EL (cell line): ENCODE data around the gene PLXNC1.

Experiments used
- DNase-seq: peaks from one replicate; pipeline ENCODE4 v3.0.0-alpha.2; 2016

Gene PLXNC1

DNA sequence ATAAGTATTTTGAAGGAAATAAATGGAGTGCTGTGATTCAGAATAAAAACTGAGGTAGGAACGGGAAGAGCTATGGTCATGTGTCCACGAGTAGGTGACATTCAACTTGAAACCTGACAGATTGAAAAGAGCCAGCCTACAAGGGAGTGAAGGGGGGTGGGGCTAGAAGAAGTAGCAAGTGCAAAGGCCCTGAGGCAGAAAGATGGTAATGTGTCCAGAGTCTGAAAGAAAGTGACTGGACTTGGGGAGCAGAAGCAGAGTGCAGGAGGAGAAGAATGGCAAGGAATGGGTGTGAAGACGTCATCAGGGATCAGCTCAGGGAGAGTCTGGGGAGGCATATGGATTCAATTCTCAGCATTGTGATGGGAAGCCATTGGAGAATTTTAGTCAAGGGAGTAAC lies 13.7 kb downstream of the PLXNC1 start:
- DNase-seq, result no peak

DNA sequence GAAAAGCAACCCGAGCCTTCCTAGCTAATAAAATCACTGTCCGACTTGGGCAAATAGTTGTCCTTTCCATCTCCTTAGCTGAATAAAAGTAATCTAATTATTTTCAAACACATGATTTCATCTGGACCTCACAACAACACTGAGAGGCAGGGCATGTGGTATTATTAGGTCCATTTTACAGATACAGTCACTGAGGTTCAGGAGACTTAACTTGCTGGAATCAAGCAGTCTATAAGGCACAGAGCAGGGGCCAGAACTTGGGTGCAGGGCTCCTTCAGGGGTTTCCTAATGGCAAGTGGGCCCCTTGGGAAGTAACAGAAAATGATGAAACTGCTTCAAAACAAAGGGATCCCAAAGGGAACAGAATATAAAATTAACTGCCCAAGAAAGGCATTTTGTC lies 15.5 kb downstream of the PLXNC1 start:
- no peak for DNase-seq

DNA sequence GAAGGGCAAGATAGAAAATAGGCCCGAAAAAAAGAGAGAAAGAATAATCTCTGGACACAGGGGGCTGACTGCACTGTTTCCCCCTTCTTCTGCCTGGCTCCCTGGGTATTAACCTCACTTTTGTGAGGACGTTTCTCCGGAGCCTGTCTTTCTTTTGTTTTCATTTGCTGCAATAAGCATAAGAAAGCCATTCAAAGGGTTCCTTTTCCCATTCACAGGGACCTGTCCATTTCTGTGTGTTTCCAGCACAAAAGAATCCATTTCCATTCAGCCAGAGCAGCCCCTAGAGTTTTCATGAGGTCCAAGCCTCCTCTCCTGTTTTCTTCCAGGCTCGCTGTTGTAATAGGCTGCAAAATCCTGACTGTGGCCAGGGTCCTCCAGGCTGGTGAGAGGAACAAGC lies 16.8 kb downstream of the PLXNC1 start:
- no peak for DNase-seq

DNA sequence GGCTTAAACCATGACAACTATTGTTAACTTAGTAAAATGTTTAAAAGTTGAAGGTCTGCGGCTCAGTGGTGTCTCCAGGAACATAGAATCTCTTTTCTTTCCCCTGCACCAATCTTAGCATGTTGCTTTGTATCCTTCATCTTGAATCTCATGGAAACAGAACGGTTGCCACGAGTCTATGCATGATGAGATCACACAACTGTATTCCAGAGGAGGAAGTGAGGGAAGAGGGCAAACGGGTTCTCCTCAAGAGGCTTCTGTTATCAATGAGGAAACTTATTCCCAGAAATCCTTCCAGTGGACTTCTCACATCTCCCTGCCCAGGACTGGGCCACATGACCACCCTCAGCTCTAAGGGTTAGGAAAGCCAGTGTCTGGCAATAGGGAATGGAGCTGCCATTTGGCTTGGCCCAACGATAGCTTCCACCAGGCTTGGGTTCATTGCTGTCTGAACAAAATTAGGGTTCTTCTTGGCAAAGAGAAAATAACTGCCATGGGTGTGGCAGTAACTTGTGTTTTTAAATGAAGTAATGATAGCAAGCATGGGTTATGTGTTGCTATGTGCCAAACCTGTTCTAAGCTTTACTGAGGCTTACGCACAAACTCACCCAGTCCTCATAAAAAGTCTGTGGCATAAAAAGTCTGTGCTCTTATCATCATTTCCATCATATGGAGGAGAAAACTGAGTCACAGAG lies 17.4 kb downstream of the PLXNC1 start:
- no peak for DNase-seq

DNA sequence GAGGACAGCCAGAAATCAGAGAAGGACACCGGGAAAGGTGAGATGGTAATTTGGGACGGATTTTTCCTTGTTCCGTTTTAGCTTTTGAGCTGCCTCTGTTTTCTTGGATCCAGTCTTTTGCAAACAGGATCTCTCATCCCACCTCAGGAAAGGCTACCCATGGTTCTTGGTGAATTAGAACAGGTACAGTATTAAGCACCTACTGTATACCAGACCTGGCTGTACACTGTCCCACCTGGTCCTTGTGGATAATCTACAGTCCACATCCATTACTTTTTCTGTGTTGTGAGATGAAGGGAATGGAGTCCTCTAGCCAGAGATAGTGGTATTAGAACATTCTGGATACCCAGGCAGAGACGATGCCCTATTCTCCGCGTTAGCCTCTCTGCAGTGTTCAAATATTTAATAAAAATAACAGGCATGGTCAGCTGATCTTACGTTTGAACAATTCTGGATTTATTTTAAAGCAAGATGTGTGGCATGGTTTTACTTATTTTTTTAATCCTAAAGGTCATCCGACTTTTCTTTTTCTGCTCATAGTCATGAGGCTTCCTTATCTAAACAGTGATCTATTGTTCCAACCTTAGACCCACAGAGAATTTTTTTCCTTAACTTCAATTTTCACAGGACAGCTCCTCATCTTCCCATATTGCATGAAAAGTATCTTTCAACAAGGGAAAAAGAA lies 18.8 kb downstream of the PLXNC1 start:
- no peak for DNase-seq

DNA sequence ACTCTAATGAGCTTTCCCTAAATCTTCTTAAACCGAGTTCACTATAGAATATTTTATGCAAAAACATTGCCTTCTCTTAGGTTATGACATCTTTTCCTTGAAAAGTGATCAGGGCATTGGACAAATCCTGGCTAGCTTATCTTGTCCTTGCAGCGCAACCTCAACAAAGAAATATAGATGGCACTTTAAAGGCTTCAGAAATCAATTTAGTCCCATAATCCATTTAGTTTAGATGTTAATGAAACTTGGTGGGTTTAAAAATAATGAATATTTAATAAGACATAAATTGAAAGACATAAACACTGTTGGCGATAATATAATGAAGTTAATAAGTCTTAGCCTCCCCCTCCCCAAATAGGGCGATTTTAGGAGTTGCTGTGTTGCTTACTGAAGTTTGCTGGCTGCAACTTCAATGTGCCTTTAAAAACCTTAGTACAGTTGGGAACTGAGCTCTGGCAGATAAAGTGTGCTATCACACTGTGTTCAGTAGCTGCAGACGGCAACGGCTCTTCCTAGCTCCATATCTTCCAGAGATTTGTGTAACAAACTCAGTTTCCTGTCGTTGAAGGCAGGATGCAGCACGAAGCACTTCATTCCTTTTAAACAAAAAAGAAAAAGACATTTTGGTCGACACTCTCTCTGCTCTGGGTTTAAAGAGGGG lies 19.5 kb downstream of the PLXNC1 start:
- no peak for DNase-seq

DNA sequence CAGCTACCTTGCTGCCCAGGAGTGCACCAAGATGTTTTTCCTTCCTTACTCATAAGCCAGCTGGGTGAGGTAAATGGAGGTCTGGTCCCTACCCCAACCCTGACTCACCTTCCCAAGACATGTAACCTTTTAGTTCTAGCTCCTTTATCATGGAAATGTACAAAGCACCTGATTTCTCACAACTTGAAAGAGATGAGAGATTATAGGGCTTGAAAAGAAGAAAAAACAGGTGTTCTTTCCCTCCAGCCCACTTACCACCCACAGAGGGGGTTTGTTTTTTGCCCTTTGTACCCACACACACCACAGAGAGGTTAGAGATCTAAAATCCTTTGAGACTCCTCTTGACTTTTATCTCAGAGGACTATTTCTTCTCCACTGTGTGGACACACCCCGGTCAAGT lies 21.1 kb downstream of the PLXNC1 start:
- no peak for DNase-seq

DNA sequence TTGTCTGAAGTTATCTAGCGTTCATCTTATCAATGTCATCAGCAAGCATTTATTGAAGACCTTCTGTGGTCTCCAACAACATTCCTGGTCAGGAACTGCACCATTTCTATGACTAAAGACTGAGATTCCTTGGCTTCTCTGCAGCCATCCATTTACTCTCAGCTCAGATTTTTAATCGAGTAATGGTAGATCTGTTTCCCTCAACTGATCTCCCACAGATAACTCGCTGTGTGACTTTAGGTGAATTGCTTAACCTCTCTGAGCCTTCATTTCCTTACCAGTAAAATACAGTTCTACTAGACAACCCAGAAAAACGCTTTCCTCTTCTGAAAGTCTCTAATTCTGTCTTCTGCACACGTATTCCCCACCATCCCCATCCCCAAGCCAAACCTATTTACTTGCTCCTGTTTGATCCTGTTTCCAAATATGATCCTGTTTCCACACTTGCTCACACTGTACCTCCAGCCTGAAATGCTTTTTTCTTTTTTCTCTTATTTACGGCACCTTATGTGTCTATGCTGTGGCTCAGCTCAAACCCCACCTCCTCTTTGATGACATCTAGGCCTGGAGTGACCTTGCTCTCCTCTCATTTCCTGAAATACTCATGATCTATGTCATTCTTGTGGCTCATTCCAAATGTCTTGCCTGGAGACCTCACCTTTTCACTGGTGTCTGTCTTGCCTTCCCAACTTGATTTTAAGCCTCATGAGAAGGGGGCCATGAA lies 21.8 kb downstream of the PLXNC1 start:
- peak; percentile 43 for DNase-seq

DNA sequence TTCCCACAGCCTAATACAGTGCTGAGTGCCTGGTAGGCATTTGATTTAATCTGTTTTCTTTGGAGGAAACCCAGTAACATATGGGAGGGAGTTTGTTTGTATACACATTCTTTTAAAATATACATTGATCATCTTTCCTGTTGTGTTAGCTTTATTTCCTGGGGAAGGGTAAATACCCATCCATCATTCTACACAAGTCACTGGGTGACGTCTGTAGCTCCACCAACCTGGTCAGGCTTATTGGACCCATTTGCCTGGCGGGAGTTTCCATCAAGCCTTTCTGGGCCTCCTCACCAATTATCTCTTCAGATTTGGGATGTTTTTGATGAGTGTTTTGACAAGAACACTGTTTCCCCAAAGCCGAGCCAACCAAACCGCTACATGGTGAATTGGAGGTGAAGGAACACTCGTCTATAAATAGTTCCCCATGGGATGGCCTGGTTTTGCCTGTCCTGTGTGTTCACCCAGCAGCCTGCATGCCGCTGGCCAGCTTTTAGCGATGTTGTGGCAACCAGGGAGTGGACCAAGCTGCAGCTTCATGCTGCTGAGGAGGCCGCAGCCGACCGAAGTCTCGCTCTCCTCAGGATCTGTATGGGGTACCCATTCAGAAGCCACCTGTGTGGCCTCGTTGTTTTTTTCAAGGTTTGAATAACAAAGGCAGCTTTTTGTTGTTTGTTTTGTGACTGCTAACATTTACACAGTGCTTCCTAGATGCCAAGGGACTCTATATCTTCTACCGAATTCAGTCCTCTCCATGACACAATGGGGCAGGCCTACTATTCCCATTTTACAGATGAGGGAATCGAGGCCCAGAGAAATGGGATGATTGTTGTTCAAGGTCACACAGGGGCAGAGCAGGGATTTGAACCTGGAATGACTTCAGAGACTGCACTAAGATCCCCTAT lies 22.6 kb downstream of the PLXNC1 start:
- DNase-seq, result no peak

DNA sequence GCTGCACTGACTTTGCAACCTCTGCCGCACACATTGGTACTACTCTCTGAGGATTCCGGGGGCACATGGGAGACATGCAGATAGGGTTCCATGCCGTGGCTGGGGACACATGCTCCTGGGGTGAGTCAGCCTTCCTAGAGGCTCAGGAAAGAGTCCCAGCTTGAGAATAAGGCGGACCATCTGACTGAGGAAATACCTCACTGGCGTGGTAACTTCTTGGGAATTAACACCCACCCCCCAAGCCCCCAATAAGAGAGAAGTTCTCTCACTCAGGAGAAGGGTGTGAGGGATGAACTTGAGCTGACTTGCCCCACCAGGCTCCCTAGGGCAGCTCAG lies 23.2 kb downstream of the PLXNC1 start:
- DNase-seq, result peak; percentile 83

DNA sequence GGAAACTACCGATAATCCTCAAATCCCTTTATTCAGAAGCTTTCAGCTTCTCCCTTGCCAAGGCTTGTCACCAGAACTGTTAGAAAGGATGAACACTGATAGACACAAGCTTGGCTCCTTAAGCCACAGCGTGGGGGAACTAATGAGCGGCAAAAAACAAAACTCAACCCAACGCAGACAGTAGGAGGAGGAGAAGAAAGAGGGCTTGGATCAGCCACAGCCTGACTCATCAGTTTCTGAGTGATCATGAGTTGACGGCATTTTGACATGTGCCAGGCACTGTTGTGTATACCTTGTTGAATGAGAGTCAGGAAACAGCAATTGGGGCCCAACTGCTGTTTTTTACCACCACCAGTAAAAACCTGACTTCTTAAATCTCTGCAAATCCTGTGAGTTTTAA lies 23.7 kb downstream of the PLXNC1 start:
- DNase-seq, result no peak

DNA sequence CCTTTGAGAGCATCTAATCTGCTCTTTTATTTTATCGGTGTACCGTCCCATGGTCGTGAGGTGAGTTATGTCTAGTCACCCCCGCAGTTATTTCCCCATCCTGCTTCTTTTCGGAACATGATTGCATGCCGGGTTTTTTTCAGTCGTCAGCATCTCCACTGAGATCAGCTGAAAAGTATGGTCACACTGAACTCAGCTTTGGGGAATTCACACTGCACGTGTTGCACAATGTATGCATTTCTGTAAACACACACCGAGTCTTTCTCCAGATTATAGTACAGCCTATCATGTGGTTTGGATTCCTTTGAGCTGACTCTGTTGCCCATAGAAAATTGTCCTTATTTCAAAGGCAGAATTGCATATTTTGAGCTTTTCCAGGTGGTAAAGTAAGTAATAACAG lies 24.6 kb downstream of the PLXNC1 start:
- peak; percentile 97 for DNase-seq

DNA sequence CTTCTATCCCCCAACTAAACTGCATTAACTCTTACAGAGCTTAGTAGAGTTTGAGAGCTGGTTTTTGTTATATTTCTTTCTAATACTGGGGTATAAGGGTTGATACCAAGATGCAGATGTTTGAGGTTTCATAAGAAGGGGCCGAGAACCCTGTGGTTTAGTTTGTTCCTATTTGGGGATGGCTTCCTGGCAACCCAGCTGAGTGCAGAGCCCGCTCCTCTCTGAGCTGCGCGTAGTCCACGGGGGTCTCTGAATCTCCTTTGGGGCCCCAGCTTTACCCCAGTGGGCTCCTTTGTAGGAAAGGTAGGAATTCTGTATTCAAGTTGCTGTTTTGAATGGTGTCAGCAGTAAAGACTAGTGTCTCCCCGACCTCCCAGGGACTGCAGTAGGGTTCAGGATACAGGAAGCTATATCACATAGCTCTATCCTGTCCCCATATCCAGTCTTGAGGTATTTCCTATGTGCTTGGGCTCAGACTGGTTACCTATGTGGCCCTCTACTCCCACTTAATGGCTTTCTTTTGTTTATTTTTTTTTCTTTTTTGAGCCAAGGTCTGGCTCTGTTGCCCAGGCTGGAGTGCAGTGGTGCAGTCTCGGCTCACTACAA lies 25.4 kb downstream of the PLXNC1 start:
- DNase-seq, result no peak

DNA sequence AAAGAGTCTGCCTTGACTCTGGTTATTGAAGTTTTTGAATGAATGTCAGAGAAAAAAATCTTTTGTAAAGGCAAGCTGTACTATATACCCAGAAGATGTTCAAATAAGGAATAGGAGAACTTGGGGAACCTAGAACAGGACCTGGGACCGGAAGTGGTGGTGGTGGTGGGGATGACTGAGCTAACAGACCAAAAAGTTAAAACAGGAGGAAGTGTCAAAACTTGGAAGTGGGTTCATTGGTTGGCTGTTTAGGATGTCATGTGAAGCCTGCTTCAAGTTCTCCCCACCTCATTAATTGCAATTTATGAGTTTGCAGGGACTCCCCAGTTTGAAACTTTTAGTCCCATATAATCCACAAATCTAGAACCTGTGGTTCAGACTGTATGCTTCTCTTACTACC lies 26.2 kb downstream of the PLXNC1 start:
- DNase-seq, result no peak

DNA sequence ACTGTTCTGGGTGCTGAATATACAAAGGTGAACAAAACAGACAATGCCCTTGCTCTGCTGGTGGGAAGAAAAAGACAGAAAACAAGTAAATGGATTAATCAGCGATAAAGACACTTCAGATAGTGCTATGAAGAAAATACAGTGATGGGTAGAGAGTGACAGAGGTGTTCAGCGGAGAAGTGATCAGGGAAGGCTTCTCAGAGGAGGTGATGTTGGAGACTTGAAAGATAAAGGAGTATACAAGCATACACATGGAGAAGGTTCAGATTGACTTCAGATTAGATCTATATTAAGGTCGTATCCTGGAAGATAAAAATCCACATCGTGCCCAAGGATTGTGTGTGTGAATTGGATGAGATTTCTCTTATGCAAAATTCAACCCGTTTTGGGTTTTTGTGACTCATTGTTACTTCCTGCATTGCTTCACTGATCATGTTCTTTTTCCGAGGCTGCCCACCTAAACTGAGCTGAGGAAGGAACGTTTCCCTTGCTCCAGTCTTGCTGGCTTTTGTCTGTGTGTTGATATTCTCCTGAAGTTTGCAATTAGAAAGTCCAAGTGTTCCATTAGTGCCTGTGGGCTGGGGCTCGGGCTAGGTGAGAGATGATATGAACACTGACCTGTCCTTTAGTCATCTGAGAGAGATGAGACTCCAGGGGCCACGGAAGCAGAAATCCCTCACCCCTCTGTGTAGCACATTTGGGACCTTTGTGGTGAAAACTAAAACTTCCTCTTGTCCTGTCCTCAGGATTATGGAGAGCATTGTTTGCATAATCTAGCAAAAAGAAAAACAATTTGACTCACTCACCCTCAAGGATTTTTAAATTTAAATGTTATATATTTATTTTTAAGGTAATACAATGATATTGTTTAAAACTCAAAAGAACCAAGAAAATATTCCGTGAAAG lies 27.6 kb downstream of the PLXNC1 start:
- peak; percentile 44 for DNase-seq

DNA sequence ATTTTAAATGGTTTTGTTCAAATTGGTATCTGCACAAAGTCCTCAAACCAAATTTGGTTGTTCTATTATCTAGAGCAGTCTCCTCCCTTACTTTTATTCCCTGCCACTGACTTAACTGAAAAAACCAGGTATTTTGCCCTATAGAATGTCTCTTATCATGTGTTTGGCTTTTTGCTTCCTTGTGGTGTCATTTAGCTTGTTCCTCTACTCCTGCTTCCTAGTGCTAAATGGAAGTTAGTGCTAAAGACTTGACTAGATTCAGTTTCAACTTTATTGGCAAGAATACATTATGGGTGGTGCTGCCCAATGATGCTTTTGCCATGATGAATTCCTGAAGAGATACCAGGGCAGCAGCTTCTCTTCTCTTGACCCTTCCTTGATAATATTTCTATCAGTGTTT lies 29.7 kb downstream of the PLXNC1 start:
- no peak for DNase-seq

DNA sequence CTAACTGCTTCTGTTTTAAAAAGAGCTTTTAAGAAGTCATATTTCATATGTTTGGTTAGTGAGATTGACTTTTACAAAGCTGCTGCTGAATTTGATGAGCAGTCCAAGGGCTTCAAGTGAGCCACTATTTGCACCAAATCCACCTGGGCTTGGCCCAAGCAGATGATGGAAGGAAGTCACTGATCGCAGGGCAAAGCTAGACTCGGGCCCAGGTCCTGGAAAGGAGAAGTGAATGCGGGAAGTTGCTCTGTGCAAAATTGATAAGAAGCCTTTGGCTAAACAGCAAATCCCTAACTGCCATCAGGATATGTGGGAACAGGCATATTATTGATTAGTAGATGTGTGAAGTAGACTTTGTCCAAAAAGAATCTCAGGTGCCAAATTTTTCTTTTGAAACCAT lies 30.5 kb downstream of the PLXNC1 start:
- no peak for DNase-seq

DNA sequence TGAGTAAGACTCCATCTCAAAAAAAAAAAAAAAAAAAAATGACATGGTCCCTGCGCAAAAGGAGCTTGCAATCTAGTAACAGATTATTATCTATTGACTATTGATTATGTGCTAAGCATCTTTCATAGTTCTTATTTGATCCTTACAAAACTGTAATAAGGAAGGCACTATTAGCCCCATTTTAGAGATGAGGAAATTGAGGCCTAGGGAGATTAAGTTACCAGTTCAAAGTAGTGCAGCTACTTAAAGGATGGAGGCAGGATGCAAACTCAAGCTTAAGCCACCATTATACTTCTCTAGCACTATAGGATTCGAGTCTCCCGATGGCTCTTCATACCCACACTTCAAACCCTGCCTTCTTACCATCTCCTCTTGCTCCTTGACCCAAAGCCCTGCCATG lies 31.3 kb downstream of the PLXNC1 start:
- DNase-seq, result no peak

DNA sequence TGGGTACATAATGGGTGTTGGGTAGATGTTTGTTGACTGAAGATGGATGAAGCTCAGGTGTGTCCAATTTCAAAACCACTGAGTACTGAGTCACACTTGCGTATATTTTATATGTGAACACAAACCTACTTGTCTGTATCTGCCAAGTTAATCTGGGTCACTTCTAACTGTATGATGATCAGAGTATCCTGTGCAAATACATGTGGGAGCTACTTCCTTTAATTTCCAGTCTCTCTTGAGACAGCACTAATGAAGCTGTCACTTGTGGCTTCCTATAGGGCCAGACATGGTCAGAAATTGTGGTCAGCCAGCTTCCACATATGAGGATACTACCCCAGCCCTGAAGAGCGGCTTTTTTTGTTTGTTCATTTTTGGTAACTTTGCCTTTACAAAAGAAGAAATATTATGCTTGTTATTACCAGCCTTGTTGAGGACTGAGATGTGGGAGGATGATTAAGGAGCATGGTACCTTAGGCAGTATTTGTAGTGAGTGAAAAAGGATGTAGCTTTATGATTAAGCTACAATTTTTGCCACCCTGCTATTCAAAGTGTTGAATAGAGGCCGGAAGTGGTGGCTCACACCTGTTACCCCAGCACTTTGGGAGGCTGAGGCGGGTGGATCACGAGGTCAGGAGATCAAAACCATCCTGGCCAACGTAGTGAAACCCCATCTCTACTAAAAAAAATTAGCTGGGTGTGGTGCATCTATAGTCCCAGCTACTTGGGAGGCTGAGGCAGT lies 32.4 kb downstream of the PLXNC1 start:
- DNase-seq, result no peak

DNA sequence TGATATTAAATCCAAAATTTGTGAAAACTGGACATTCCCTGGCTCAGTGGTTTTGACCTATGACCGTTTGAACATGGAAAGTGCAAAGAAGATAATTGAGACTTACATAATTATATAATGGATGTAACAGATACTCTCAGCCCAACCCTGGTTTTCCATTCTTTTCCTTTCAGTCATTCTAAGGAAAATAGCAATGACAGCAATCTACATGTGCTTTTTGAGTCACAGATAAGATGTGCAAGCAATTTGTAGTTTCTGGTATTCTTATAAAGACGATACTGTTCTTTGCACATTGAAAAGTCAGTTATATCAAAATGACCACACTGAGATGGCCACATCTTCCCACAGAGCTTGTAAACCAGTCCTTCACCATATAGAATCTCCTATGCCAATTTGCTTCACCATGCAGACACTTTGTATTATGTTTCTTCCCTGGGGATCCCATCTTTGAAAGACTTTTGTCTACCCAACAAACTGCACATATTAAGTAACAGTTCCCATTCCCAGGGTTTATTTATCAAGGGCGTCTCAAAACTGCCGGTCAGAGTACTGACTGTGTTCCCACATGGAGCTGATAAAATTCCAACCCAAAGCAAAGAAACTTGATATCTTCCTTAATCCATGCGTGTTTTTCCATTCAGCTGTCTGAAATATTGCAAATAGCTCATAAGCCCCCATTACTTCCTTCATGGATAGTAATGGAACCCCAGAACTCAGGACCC lies 34.8 kb downstream of the PLXNC1 start:
- DNase-seq, result no peak
